ENCODE data around the gene MCUB. TPM values are rescaled to one million over a fixed set of nuclear protein-coding genes. Genes with fewer than 3 reads are reported as not detected.

MCUB gene
- total RNA-seq, 1 donor = 22.8 TPM

GRCh38 chr4:109648266-109648996 is 88.4 kb downstream of the MCUB start:
- no peak for DNase-seq (ENCODE audit: insufficient read length, low spot score, missing footprints)
- Histone ChIP-seq H3K27me3 (ENCODE audit: insufficient read depth, low read length) (no peaks in the 10 kb centered on the region), H3K36me3 (ENCODE audit: insufficient read depth, low read length) (no peaks in the 10 kb centered on the region), H3K79me2 (ENCODE audit: insufficient read depth, low read length) (no peaks in the 10 kb centered on the region), H3K27ac (ENCODE audit: low read depth, low read length) (no peak overlapping the region), H3K4me1 (ENCODE audit: insufficient read depth, low read length) (no peaks in the 10 kb centered on the region), H4K20me1 (ENCODE audit: insufficient read depth, low read length) (no peaks in the 10 kb centered on the region), H3K9me3 (ENCODE audit: low read depth, low read length) (no peaks in the 10 kb centered on the region), H2AFZ (ENCODE audit: low read length) (no peak overlapping the region), H3K4me3 (ENCODE audit: insufficient read depth, low read length) (no peak overlapping the region), H3K4me2 (ENCODE audit: insufficient read depth, low read length) (no peak overlapping the region)
- no peak for TF ChIP-seq CTCF (IDR thresholded peaks at IDR 0.05; ENCODE audit: extremely low read depth, low read depth, low read length)

- H3K79me2 ChIP-seq (ENCODE audit: insufficient read depth, low read length) = no peaks in the 10 kb centered on the region
- H3K9me3 ChIP-seq (ENCODE audit: low read depth, low read length) = no peaks in the 10 kb centered on the region
- no peak for DNase-seq (ENCODE audit: insufficient read length, low spot score, missing footprints)
- no peak for TF ChIP-seq CTCF (IDR thresholded peaks at IDR 0.05; ENCODE audit: extremely low read depth, low read depth, low read length)
- no peak overlapping the region for H2AFZ ChIP-seq (ENCODE audit: low read length)
- H3K27ac ChIP-seq (ENCODE audit: low read depth, low read length) = no peak overlapping the region
- H3K4me3 ChIP-seq (ENCODE audit: insufficient read depth, low read length) = no peak overlapping the region
- no peaks in the 10 kb centered on the region for H3K36me3 ChIP-seq (ENCODE audit: insufficient read depth, low read length)
- no peaks in the 10 kb centered on the region for H3K27me3 ChIP-seq (ENCODE audit: insufficient read depth, low read length)
- H3K4me2 ChIP-seq (ENCODE audit: insufficient read depth, low read length) = no peak overlapping the region
- no peaks in the 10 kb centered on the region for H3K4me1 ChIP-seq (ENCODE audit: insufficient read depth, low read length)
- H4K20me1 ChIP-seq (ENCODE audit: insufficient read depth, low read length) = no peaks in the 10 kb centered on the region
Observed at GRCh38 chr4:109648997-109649575, 89.0 kb downstream of the MCUB start.

GRCh38 chr4:109649872-109650271 is 89.8 kb downstream of the MCUB start:
- no peak for TF ChIP-seq CTCF (IDR thresholded peaks at IDR 0.05; ENCODE audit: extremely low read depth, low read depth, low read length)
- Histone ChIP-seq H4K20me1 (ENCODE audit: insufficient read depth, low read length) (no peaks in the 10 kb centered on the region), H3K9me3 (ENCODE audit: low read depth, low read length) (no peaks in the 10 kb centered on the region), H3K4me1 (ENCODE audit: insufficient read depth, low read length) (no peaks in the 10 kb centered on the region), H3K79me2 (ENCODE audit: insufficient read depth, low read length) (no peaks in the 10 kb centered on the region), H2AFZ (ENCODE audit: low read length) (no peak overlapping the region), H3K4me3 (ENCODE audit: insufficient read depth, low read length) (no peak overlapping the region), H3K4me2 (ENCODE audit: insufficient read depth, low read length) (no peak overlapping the region), H3K27me3 (ENCODE audit: insufficient read depth, low read length) (no peaks in the 10 kb centered on the region), H3K36me3 (ENCODE audit: insufficient read depth, low read length) (no peaks in the 10 kb centered on the region), H3K27ac (ENCODE audit: low read depth, low read length) (no peak overlapping the region)
- no peak for DNase-seq (ENCODE audit: insufficient read length, low spot score, missing footprints)

- H3K9me3 ChIP-seq (ENCODE audit: low read depth, low read length) = no peaks in the 10 kb centered on the region
- no peak for DNase-seq (ENCODE audit: insufficient read length, low spot score, missing footprints)
Observed at GRCh38 chr4:109655396-109655795, 95.3 kb downstream of the MCUB start.

More at GRCh38 chr4:109655396-109655795, 95.3 kb downstream of the MCUB start:
- Histone ChIP-seq H3K4me1 (ENCODE audit: insufficient read depth, low read length) (no peaks in the 10 kb centered on the region), H3K4me2 (ENCODE audit: insufficient read depth, low read length) (no peak overlapping the region), H3K36me3 (ENCODE audit: insufficient read depth, low read length) (no peaks in the 10 kb centered on the region), H3K27ac (ENCODE audit: low read depth, low read length) (no peak overlapping the region), H3K27me3 (ENCODE audit: insufficient read depth, low read length) (no peaks in the 10 kb centered on the region), H2AFZ (ENCODE audit: low read length) (no peak overlapping the region), H4K20me1 (ENCODE audit: insufficient read depth, low read length) (no peaks in the 10 kb centered on the region), H3K79me2 (ENCODE audit: insufficient read depth, low read length) (no peaks in the 10 kb centered on the region), H3K4me3 (ENCODE audit: insufficient read depth, low read length) (no peak overlapping the region)
- no peak for TF ChIP-seq CTCF (IDR thresholded peaks at IDR 0.05; ENCODE audit: extremely low read depth, low read depth, low read length)

All from osteoblast (primary cell).